IMR-90 (cell line): ENCODE data around the gene CLRN3. TPM values are rescaled to one million over a fixed set of nuclear protein-coding genes. Genes with fewer than 3 reads are reported as not detected.

Experiments
- ATAC-seq: fragments of 200-7000 bp; cut with Tn5 transposase; 2 replicates; pipeline ENCODE4 v1.9.1; 2020; ENCODE audit warnings: low read depth, mild to moderate bottlenecking, moderate library complexity
- BruUV-seq: library from RNA; stranded (reverse); fragments of 400-500 nt; replicated peaks from 2 replicates; lab custom pipeline; 2021; lab: Mats Ljungman, UMichigan
- CTCF ChIA-PET: fragments of 300-600 bp; formaldehyde crosslinking; extraction: SDS; loops from one replicate; lab custom pipeline; 2021; ENCODE audit warnings: antibody characterized with exemption; lab: Yijun Ruan, JAX
- POLR2A ChIA-PET: fragments of 300-600 bp; sonication (Branson Sonifier 250); formaldehyde crosslinking; loops from one replicate; lab custom pipeline; 2022; ENCODE audit warnings: antibody characterized with exemption; ENCODE audit not compliant: unreplicated experiment; lab: Charles Lee
- DNase-seq: peaks from one replicate; pipeline ENCODE4 v3.0.0; 2013
- H2AFZ ChIP-seq: replicated peaks from 2 replicates; pipeline ENCODE3; 2013; ENCODE audit warnings: low read length, mild to moderate bottlenecking; ENCODE audit not compliant: poor library complexity
- H2AK5ac ChIP-seq: 2 replicates; pipeline ENCODE4 v1.6.1; 2013; ENCODE audit warnings: low read depth, low read length, inconsistent platforms
- H2AK9ac ChIP-seq: replicated peaks from 2 replicates; pipeline ENCODE3; 2013; ENCODE audit warnings: mild to moderate bottlenecking, low read depth, low read length, moderate library complexity; ENCODE audit not compliant: poor library complexity
- H2BK120ac ChIP-seq: 2 replicates; pipeline ENCODE4 v1.6.1; 2013; ENCODE audit warnings: low read depth, low read length, inconsistent platforms
- H2BK15ac ChIP-seq: 3 replicates; pipeline ENCODE4 v1.6.1; 2013; ENCODE audit warnings: low read depth, low read length, inconsistent platforms
- H2BK20ac ChIP-seq: 2 replicates; pipeline ENCODE4 v1.6.1; 2013; ENCODE audit warnings: low read depth, mild to moderate bottlenecking, inconsistent platforms, low read length, moderate library complexity
- H2BK5ac ChIP-seq: 2 replicates; pipeline ENCODE4 v1.6.1; 2013; ENCODE audit warnings: mild to moderate bottlenecking, low read depth, low read length, inconsistent platforms; ENCODE audit not compliant: poor library complexity, severe bottlenecking
- H3K14ac ChIP-seq: replicated peaks from 2 replicates; pipeline ENCODE4 v1.6.1; 2013; ENCODE audit warnings: low read depth, low read length, inconsistent platforms
- H3K18ac ChIP-seq: 2 replicates; pipeline ENCODE4 v1.6.1; 2013; ENCODE audit warnings: low read depth, low read length, control low read depth
- H3K23ac ChIP-seq: 2 replicates; pipeline ENCODE4 v1.6.1; 2013; ENCODE audit warnings: low read depth, low read length, inconsistent platforms
- H3K27ac ChIP-seq: 2 replicates; pipeline ENCODE4 v1.5.1; 2013; ENCODE audit warnings: mild to moderate bottlenecking, control low read depth, low read length; ENCODE audit not compliant: insufficient read depth
- H3K27me3 ChIP-seq: 2 replicates; pipeline ENCODE4 v1.6.1; 2013; ENCODE audit warnings: low read length; ENCODE audit not compliant: control insufficient read depth, insufficient read depth
- H3K36me3 ChIP-seq: 2 replicates; pipeline ENCODE4 v1.6.1; 2013; ENCODE audit warnings: low read length, mixed read lengths; ENCODE audit not compliant: control insufficient read depth, insufficient read depth
- H3K4ac ChIP-seq: 2 replicates; pipeline ENCODE4 v1.6.1; 2013; ENCODE audit warnings: low read depth, low read length, inconsistent platforms
- H3K4me1 ChIP-seq: 2 replicates; pipeline ENCODE4 v1.6.1; 2013; ENCODE audit warnings: low read length, mixed read lengths; ENCODE audit not compliant: control insufficient read depth, insufficient read depth
- H3K4me2 ChIP-seq: 2 replicates; pipeline ENCODE4 v1.6.1; 2013; ENCODE audit warnings: low read depth, mild to moderate bottlenecking, control low read depth, low read length, moderate library complexity
- H3K4me3 ChIP-seq: 2 replicates; pipeline ENCODE4 v1.5.1; 2013; ENCODE audit warnings: low read depth, mild to moderate bottlenecking, control low read depth, low read length, moderate library complexity; ENCODE audit not compliant: insufficient read depth
- H3K56ac ChIP-seq: 2 replicates; pipeline ENCODE4 v1.6.1; 2013; ENCODE audit warnings: low read length, inconsistent platforms; ENCODE audit not compliant: insufficient read depth; ENCODE audit errors: extremely low read depth
- H3K79me1 ChIP-seq, 2 experiments: 2 replicates each; pipeline ENCODE4 v1.6.1; 2013; ENCODE audit warnings: low read length in 2 of 2, inconsistent platforms in 1 of 2, low read depth in 1 of 2
- H3K9ac ChIP-seq: 2 replicates; pipeline ENCODE4 v1.6.1; 2013; ENCODE audit warnings: low read depth, low read length, control low read depth
- H3K9me1 ChIP-seq: 2 replicates; pipeline ENCODE4 v1.6.1; 2013; ENCODE audit warnings: low read length, inconsistent platforms; ENCODE audit not compliant: insufficient read depth
- H3K9me3 ChIP-seq: 2 replicates; pipeline ENCODE4 v1.6.1; 2013; ENCODE audit warnings: low read length; ENCODE audit not compliant: control insufficient read depth, insufficient read depth
- H4K20me1 ChIP-seq: 2 replicates; pipeline ENCODE4 v1.6.1; 2013; ENCODE audit warnings: low read length, inconsistent platforms; ENCODE audit not compliant: insufficient read depth
- H4K5ac ChIP-seq: 2 replicates; pipeline ENCODE4 v1.6.1; 2013; ENCODE audit warnings: mild to moderate bottlenecking, low read depth, low read length, control low read depth
- H4K8ac ChIP-seq, 2 experiments: 2 replicates each; pipeline ENCODE4 v1.6.1; 2013; ENCODE audit warnings: low read depth in 2 of 2, low read length in 2 of 2, control low read depth in 1 of 2, inconsistent platforms in 1 of 2
- H4K91ac ChIP-seq: 2 replicates; pipeline ENCODE4 v1.6.1; 2013; ENCODE audit warnings: low read depth, low read length, inconsistent platforms; ENCODE audit not compliant: insufficient read depth
- BHLHE40 ChIP-seq: fragments of 150-350 bp; IDR thresholded peaks from 2 replicates; pipeline ENCODE4 v1.6.1; 2016; ENCODE audit warnings: mild to moderate bottlenecking, low read depth, low read length
- FOS ChIP-seq: fragments of 150-350 bp; IDR thresholded peaks from 2 replicates; pipeline ENCODE4 v1.6.1; 2016; ENCODE audit warnings: low read depth, low read length
- MXI1 ChIP-seq: IDR thresholded peaks from 2 replicates; pipeline ENCODE4 v1.6.1; 2012; ENCODE audit warnings: low read depth, mild to moderate bottlenecking, low read length, moderate library complexity, borderline replicate concordance
- RAD21 ChIP-seq: IDR thresholded peaks from 2 replicates; pipeline ENCODE4 v1.6.1; 2012; ENCODE audit warnings: low read length, improper control_type of control experiment
- WGBS, 2 experiments: methylation state at CpG; one replicate each; pipeline versions ENCODE4 v1.1.5 to v1.1.7; 2013; ENCODE audit warnings: missing lambda C conversion rate in 2 of 2; ENCODE audit not compliant: insufficient read length in 1 of 2; ENCODE audit errors: extremely low coverage in 2 of 2; 5-methylcytosine and 5-hydroxymethylcytosine counted together
- dilution Hi-C: fragments of 300-500 bp; cut with HindIII; formaldehyde crosslinking; loops from one replicate; pipeline ENCODE4 v1.14.3; 2018; ENCODE audit warnings: low sequenced_read_pairs; ENCODE audit not compliant: unreplicated experiment
- in situ Hi-C: fragments of 300-500 bp; cut with MboI; formaldehyde crosslinking; loops from 3 replicates; pipeline ENCODE4 v1.14.3; 2019; ENCODE audit warnings: low sequenced_read_pairs, inconsistent platforms, mixed read lengths
- intact Hi-C: fragments of 100-400 bp; cut with micrococcal nuclease; formaldehyde crosslinking; loops from 2 replicates; pipeline ENCODE4 v1.10.0; 2022
- polyA plus RNA-seq, 3 experiments: library from polyadenylated mRNA; depleted of rRNA; stranded (reverse); fragments of >200 nt; gene quantifications; 2 replicates each; pipeline ENCODE4 v1.2.3, GENCODE V29; 2012; ENCODE audit warnings: low replicate concordance in 1 of 3
- total RNA-seq: library from RNA; depleted of rRNA; stranded (reverse); fragments of >200 nt; gene quantifications from 2 replicates; pipeline ENCODE4 v1.2.3, GENCODE V29; 2012
- TF ChIP-seq, protein P1 (sequence below): conservative IDR thresholded peaks from 2 replicates; pipeline ENCODE4 v1.5.1; 2012; ENCODE audit warnings: mild to moderate bottlenecking, low read depth, low read length, improper control_type of control experiment
- TF ChIP-seq, protein P2 (sequence below): fragments of 150-350 bp; IDR thresholded peaks from 2 replicates; pipeline ENCODE4 v1.6.1; 2016; ENCODE audit warnings: low read depth, mild to moderate bottlenecking, low read length, moderate library complexity, borderline replicate concordance
- TF ChIP-seq, protein P3 (sequence below): fragments of 150-350 bp; IDR thresholded peaks from 2 replicates; pipeline ENCODE4 v1.6.1; 2017; ENCODE audit warnings: mild to moderate bottlenecking, antibody characterized with exemption, low read length, low read depth

CLRN3 gene
- total and polyA plus RNA-seq, 2 of the 4 experiments (the other 2 are of a cell fraction) = not detected

DNA sequence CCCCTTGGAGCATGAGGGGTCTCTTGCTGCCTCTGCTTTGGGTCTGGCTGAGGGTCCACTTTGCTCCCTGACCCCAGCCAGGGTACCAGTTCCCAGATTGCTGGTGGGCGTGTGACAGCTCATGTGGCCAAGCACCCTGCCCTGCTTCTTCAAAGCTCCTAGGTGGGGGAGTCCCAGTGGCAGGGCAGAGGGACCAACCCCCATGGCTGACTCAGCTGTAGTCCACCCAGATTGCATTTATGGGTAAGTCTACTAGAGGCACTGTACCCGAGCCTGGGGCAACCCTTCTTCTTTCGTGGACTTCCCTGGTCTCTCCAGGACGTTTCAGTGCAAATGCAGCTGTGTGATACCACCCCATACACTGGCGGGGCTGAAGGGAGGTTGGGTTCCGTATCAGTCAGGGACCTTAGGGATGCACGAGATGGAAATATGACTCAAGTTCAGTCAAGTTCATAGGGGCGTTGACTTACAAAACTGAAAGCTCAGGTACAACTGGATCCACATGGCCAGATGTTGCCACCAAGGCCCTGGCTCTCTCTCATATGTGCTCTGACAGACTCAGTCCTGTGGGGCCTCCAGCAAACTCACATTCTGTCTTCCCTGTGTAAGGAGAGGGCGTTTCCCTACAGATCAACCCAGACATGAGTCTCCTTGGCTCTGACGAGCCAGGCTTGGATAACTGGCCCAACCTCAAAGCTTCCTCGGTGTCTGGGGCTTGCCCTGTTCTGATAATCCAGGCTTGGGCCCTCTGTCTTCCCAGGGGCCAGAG lies 27.7 kb upstream of the CLRN3 start:
- Histone ChIP-seq H3K4me3 (no peak overlapping the region), H3K4ac (no peak overlapping the region), H3K9ac (no peak overlapping the region), H4K8ac (no peak overlapping the region), H2AK5ac (no peak overlapping the region), H2AK9ac (no peak overlapping the region), H3K9me1 (no peaks in the 10 kb centered on the region; the same call in 1 of the 2 replicates), H3K79me1 (no peaks in the 10 kb centered on the region), H3K4me2 (no peak overlapping the region), H3K9me3 (no peaks in the 10 kb centered on the region), H4K91ac (no peak overlapping the region), H4K20me1 (no peaks in the 10 kb centered on the region), H3K14ac (no peak overlapping the region), H3K18ac (no peak overlapping the region), H4K5ac (no peak overlapping the region), H3K27ac (0 out of 2 replicates have a peak overlapping the region, but pooled peaks have one; percentile 5), H3K23ac (no peak overlapping the region), H3K4me1 (peaks cover 5% of the 10 kb centered on the region; the same call in 1 of the 2 replicates), H3K36me3 (no peaks in the 10 kb centered on the region), H2BK120ac (no peak overlapping the region), H3K56ac (no peak overlapping the region), H2AFZ (no peak overlapping the region), H3K27me3 (no peaks in the 10 kb centered on the region), H2BK20ac (no peak overlapping the region), H2BK5ac (no peak overlapping the region), H2BK15ac (no peak overlapping the region)
- DNase-seq = no peak
- no peak for ATAC-seq
- BruUV-seq = no TSS peak
- ChIA-PET CTCF (no interaction called here), POLR2A (interaction anchor here (0.5 kb wide), 1 partner anchor 68 kb away, joined by 3 read pairs; no protein-coding TSS in a partner anchor)
- TF ChIP-seq MXI1 (no peak), BHLHE40 (no peak), FOS (no peak), RAD21 (no peak)
- TF ChIP-seq, protein P1, sequence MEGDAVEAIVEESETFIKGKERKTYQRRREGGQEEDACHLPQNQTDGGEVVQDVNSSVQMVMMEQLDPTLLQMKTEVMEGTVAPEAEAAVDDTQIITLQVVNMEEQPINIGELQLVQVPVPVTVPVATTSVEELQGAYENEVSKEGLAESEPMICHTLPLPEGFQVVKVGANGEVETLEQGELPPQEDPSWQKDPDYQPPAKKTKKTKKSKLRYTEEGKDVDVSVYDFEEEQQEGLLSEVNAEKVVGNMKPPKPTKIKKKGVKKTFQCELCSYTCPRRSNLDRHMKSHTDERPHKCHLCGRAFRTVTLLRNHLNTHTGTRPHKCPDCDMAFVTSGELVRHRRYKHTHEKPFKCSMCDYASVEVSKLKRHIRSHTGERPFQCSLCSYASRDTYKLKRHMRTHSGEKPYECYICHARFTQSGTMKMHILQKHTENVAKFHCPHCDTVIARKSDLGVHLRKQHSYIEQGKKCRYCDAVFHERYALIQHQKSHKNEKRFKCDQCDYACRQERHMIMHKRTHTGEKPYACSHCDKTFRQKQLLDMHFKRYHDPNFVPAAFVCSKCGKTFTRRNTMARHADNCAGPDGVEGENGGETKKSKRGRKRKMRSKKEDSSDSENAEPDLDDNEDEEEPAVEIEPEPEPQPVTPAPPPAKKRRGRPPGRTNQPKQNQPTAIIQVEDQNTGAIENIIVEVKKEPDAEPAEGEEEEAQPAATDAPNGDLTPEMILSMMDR = no peak
- TF ChIP-seq, protein P2, sequence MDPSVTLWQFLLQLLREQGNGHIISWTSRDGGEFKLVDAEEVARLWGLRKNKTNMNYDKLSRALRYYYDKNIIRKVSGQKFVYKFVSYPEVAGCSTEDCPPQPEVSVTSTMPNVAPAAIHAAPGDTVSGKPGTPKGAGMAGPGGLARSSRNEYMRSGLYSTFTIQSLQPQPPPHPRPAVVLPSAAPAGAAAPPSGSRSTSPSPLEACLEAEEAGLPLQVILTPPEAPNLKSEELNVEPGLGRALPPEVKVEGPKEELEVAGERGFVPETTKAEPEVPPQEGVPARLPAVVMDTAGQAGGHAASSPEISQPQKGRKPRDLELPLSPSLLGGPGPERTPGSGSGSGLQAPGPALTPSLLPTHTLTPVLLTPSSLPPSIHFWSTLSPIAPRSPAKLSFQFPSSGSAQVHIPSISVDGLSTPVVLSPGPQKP = no peak
- TF ChIP-seq, protein P3, sequence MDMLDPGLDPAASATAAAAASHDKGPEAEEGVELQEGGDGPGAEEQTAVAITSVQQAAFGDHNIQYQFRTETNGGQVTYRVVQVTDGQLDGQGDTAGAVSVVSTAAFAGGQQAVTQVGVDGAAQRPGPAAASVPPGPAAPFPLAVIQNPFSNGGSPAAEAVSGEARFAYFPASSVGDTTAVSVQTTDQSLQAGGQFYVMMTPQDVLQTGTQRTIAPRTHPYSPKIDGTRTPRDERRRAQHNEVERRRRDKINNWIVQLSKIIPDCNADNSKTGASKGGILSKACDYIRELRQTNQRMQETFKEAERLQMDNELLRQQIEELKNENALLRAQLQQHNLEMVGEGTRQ = no peak
- intact Hi-C loops (no loop called here), dilution Hi-C loops (no loop called here), in situ Hi-C loops (no loop called here)
- 68% methylated on average over 4 of the region's 11 CpGs; no CpG with 5 or more reads in 1 of the 2 experiments for WGBS, 2 experiments
